Ovary (tissue), 9 donors: ENCODE measurements around the gene KIF26B. TPM values are rescaled to one million over a fixed set of nuclear protein-coding genes. Genes with fewer than 3 reads are reported as not detected.
"Not testable (repeated sequence)": the region's sequence is repeated elsewhere in the genome, so short reads cannot be mapped to it uniquely, and the experiment has no call there.

ENCODE experiments used
- DNase-seq, 5 donors: peaks; one replicate each; pipeline ENCODE4 v3.0.0-alpha.2; 2019 to 2020
- H3K27ac ChIP-seq, 2 donors: fragments of 200-600 bp; one replicate each; pipeline versions ENCODE4 v1.5.1 to v1.8.0; 2019 to 2022
- H3K27me3 ChIP-seq: fragments of 200-600 bp; one replicate; pipeline ENCODE4 v1.8.0; 2022
- H3K36me3 ChIP-seq: fragments of 200-600 bp; sonication (generic); one replicate; pipeline ENCODE4 v1.5.1; 2019
- H3K4me1 ChIP-seq: one replicate; pipeline ENCODE4 v1.8.1; 2013; ENCODE audit warnings: mild to moderate bottlenecking, moderate library complexity; ENCODE audit not compliant: insufficient read depth
- H3K4me3 ChIP-seq: fragments of 200-600 bp; sonication (generic); one replicate; pipeline ENCODE4 v1.5.1; 2017
- H3K9me3 ChIP-seq, 2 donors: fragments of 200-600 bp in 1 of 2; sonication (generic) in 1 of 2; one replicate each; pipeline versions ENCODE4 v1.5.1 to v1.8.1; 2013 to 2019; ENCODE audit warnings: mild to moderate bottlenecking in 1 of 2, moderate library complexity in 1 of 2
- CTCF ChIP-seq, 3 donors: fragments of 450-650 bp in 2 of 3; fragments of 200-600 bp in 1 of 3; IDR thresholded peaks; one replicate each; pipeline versions ENCODE4 v1.5.1 to v1.8.0; 2016 to 2022; ENCODE audit warnings: antibody characterized with exemption in 3 of 3, mild to moderate bottlenecking in 1 of 3
- EP300 ChIP-seq: sonication (generic); formaldehyde crosslinking; IDR thresholded peaks from one replicate; pipeline ENCODE4 v1.6.1; 2017; ENCODE audit warnings: antibody characterized with exemption
- POLR2A ChIP-seq: fragments of 450-650 bp; IDR thresholded peaks from one replicate; pipeline ENCODE4 v1.6.1; 2017; ENCODE audit warnings: antibody characterized with exemption, mild to moderate bottlenecking, moderate library complexity
- WGBS, 3 donors: extraction: QIAGEN DNeasy Blood & Tissue Kit in 1 of 3; methylation state at CpG; one replicate each; pipeline versions ENCODE4 v1.1.5 to v1.1.7; 2013 to 2017; 5-methylcytosine and 5-hydroxymethylcytosine counted together
- intact Hi-C, 4 donors: fragments of 100-400 bp; cut with DNase I; formaldehyde crosslinking; loops; one replicate each; pipeline versions ENCODE4 v1.11.0 to v1.15.1; 2022 to 2023
- polyA plus RNA-seq, 2 donors: library from polyadenylated mRNA; stranded (reverse); fragments of 200-250 nt in 1 of 2; fragments of 350-450 nt in 1 of 2; fragmentation: Illumina TruSeq in 1 of 2; extraction: RNeasy Lipid Tissue Mini Kit (QIAGEN cat#74804) in 1 of 2; gene quantifications; one replicate each; pipeline ENCODE4 v1.2.3, GENCODE V29; 2013 to 2014
- total RNA-seq, 7 donors: library from RNA; depleted of rRNA in 2 of 7; stranded (reverse); fragments of >200 nt in 2 of 7; fragmentation: NEBNext Ultra II Directional in 3 of 7; extraction: Animal tissue kit (Norgen Biotek cat#: 25700) in 3 of 7; gene quantifications; one replicate each; pipeline versions ENCODE4 v1.1.0 to v1.2.4, GENCODE V29; 2016 to 2023
- donor health status: DM: no; HTN: no; CAD: no; lungs with moderate emphysema.
- donor health status: DM: no; HTN: no; CAD: no.
- donor health status: Bipolar disorder and iron deficiency.
- donor health status: DM: yes; HTN: yes; CAD: no.
- donor health status: DM: no; HTN: no; CAD: no.
- donor health status: DM: yes; HTN: yes; CAD: no.

The KIF26B gene
- total and polyA plus RNA-seq, 9 donors, result 0.28 to 4.0 (median 0.54) TPM

GRCh38 chr1:245721488-245721887 lies 566.7 kb downstream of the KIF26B start:
- TF ChIP-seq CTCF (IDR thresholded peaks at IDR 0.05), result no peak
- no peak overlapping the region for H3K4me3 ChIP-seq
- no peaks in the 10 kb centered on the region for H3K4me1 ChIP-seq
- no peak for DNase-seq
- H3K9me3 ChIP-seq, result peaks cover 0 to 3% of the 10 kb centered on the region in 2 donors
- 71 to 87% (median 87%) methylated on average over 4 of the region's 4 CpGs for WGBS, 3 donors
- H3K36me3 ChIP-seq, result no peaks in the 10 kb centered on the region
- intact Hi-C loops, result no loop called here
- H3K27me3 ChIP-seq, result no peaks in the 10 kb centered on the region
- no peak overlapping the region for H3K27ac ChIP-seq

- intact Hi-C loops, H3K4me3 ChIP-seq, DNase-seq, H3K27ac ChIP-seq, H3K4me1 ChIP-seq, H3K36me3 ChIP-seq, H3K9me3 ChIP-seq, H3K27me3 ChIP-seq: not testable (repeated sequence)
- 85 to 95% (median 93%) methylated on average over 3 of the region's 3 CpGs for WGBS, 3 donors
Observed at GRCh38 chr1:245728035-245728434, 573.2 kb downstream of the KIF26B start.

- H3K27ac ChIP-seq, result no peak overlapping the region
- no peak overlapping the region for H3K4me3 ChIP-seq
- intact Hi-C loops, result no loop called here
- WGBS, 3 donors, result 87 to 89% (median 88%) methylated on average over 2 of the region's 2 CpGs
- no peaks in the 10 kb centered on the region for H3K36me3 ChIP-seq
- no peaks in the 10 kb centered on the region for H3K9me3 ChIP-seq
- DNase-seq, result no peak
- H3K27me3 ChIP-seq, result no peaks in the 10 kb centered on the region
- H3K4me1 ChIP-seq, result no peaks in the 10 kb centered on the region
- TF ChIP-seq CTCF (IDR thresholded peaks at IDR 0.05) (no peak), EP300 (no peak), POLR2A (no peak)
Observed at GRCh38 chr1:245730801-245731200, 576.0 kb downstream of the KIF26B start.

DNA sequence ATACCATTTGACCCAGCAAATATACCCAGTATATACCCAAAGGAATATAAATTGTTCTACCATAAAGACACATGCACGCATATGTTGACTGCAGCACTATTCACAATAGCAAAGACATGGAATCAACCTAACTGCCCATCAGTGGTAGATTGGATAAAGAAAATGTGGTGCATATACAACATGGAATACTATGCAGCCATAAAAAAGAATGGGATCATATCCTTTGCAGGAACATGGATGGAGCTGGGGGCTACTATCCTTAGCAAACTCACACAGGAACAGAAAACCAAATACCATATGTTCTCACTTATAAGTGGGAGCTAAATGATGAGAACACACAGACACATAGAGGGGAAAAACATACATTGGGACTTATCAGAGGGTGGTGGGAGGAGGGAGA lies 585.6 kb downstream of the KIF26B start:
- H3K27ac ChIP-seq, intact Hi-C loops, H3K9me3 ChIP-seq, H3K36me3 ChIP-seq, H3K27me3 ChIP-seq, H3K4me3 ChIP-seq, H3K4me1 ChIP-seq, DNase-seq: not testable (repeated sequence)
- WGBS, 3 donors, result 97 to 100% (median 99%) methylated on average over 1 of the region's 1 CpG

GRCh38 chr1:245742896-245743295 lies 588.1 kb downstream of the KIF26B start:
- H3K4me3 ChIP-seq, result no peak overlapping the region
- TF ChIP-seq POLR2A (no peak), EP300 (no peak), CTCF (IDR thresholded peaks at IDR 0.05) (no peak)
- H3K27me3 ChIP-seq, result no peaks in the 10 kb centered on the region
- H3K4me1 ChIP-seq, result no peaks in the 10 kb centered on the region
- H3K27ac ChIP-seq, result no peak overlapping the region
- WGBS, 3 donors, result 51 to 62% (median 54%) methylated on average over 9 of the region's 9 CpGs
- intact Hi-C loops, result no loop called here
- H3K36me3 ChIP-seq, result no peaks in the 10 kb centered on the region
- H3K9me3 ChIP-seq, result no peaks in the 10 kb centered on the region
- no peak for DNase-seq

- DNase-seq, result no peak
- intact Hi-C loops, result no loop called here
- 78 to 96% (median 85%) methylated on average over 10 of the region's 10 CpGs for WGBS, 3 donors
- H3K27me3 ChIP-seq, result no peaks in the 10 kb centered on the region
- no peaks in the 10 kb centered on the region for H3K9me3 ChIP-seq
- TF ChIP-seq EP300 (no peak), CTCF (IDR thresholded peaks at IDR 0.05) (no peak), POLR2A (no peak)
- H3K27ac ChIP-seq, result no peak overlapping the region
- H3K36me3 ChIP-seq, result no peaks in the 10 kb centered on the region
- no peaks in the 10 kb centered on the region for H3K4me1 ChIP-seq
- H3K4me3 ChIP-seq, result no peak overlapping the region
Observed at GRCh38 chr1:245748240-245748639, 593.5 kb downstream of the KIF26B start.
